Osteoblast (primary cell): ENCODE measurements around the gene QRFPR. TPM values are rescaled to one million over a fixed set of nuclear protein-coding genes. Genes with fewer than 3 reads are reported as not detected.

Experiments used
- DNase-seq: peaks from one replicate; pipeline ENCODE4 v3.0.0; 2011; ENCODE audit warnings: low spot score, mixed read lengths; ENCODE audit not compliant: insufficient read length; ENCODE audit errors: missing footprints
- H2AFZ ChIP-seq: 2 replicates; pipeline ENCODE4 v1.6.0; 2011; ENCODE audit warnings: mild to moderate bottlenecking, low read length
- H3K27ac ChIP-seq: 2 replicates; pipeline ENCODE4 v1.5.1; 2011; ENCODE audit warnings: mild to moderate bottlenecking, low read depth, low read length, moderate library complexity
- H3K27me3 ChIP-seq: 2 replicates; pipeline ENCODE4 v1.6.0; 2012; ENCODE audit warnings: mild to moderate bottlenecking, control low read depth, inconsistent platforms, low read length, moderate library complexity; ENCODE audit not compliant: insufficient read depth
- H3K36me3 ChIP-seq: 2 replicates; pipeline ENCODE4 v1.5.1; 2011; ENCODE audit warnings: mild to moderate bottlenecking, low read length, control low read depth, moderate library complexity; ENCODE audit not compliant: insufficient read depth
- H3K4me1 ChIP-seq: 2 replicates; pipeline ENCODE4 v1.5.1; 2011; ENCODE audit warnings: mild to moderate bottlenecking, low read length, control low read depth, moderate library complexity; ENCODE audit not compliant: insufficient read depth
- H3K4me2 ChIP-seq: 2 replicates; pipeline ENCODE4 v1.6.0; 2011; ENCODE audit warnings: mild to moderate bottlenecking, low read length; ENCODE audit not compliant: insufficient read depth
- H3K4me3 ChIP-seq: fragments of 200-600 bp; sonication (generic); 3 replicates; pipeline ENCODE4 v1.5.1; 2012; ENCODE audit warnings: mild to moderate bottlenecking, low read length, inconsistent platforms; ENCODE audit not compliant: insufficient read depth
- H3K79me2 ChIP-seq: 2 replicates; pipeline ENCODE4 v1.6.0; 2012; ENCODE audit warnings: mild to moderate bottlenecking, low read length, control low read depth, inconsistent platforms; ENCODE audit not compliant: insufficient read depth
- H3K9me3 ChIP-seq: 2 replicates; pipeline ENCODE4 v1.5.1; 2011; ENCODE audit warnings: low read depth, low read length, control low read depth
- H4K20me1 ChIP-seq: 2 replicates; pipeline ENCODE4 v1.6.0; 2012; ENCODE audit warnings: mild to moderate bottlenecking, low read length, control low read depth; ENCODE audit not compliant: insufficient read depth
- CTCF ChIP-seq: IDR thresholded peaks from 2 replicates; pipeline ENCODE4 v1.5.1; 2011; ENCODE audit warnings: mild to moderate bottlenecking, low read depth, low read length, moderate library complexity; ENCODE audit errors: extremely low read depth
- total RNA-seq: library from RNA; depleted of rRNA; stranded (reverse); fragments of >200 nt; gene quantifications from 2 replicates; pipeline ENCODE4 v1.2.3, GENCODE V29; 2012

Gene QRFPR
- total RNA-seq, 1 donor: not detected

- no peak for TF ChIP-seq CTCF
- DNase-seq: no peak
- Histone ChIP-seq H3K27ac (no peak overlapping the region), H3K79me2 (no peaks in the 10 kb centered on the region), H3K4me3 (no peak overlapping the region), H4K20me1 (no peaks in the 10 kb centered on the region), H3K4me1 (no peaks in the 10 kb centered on the region), H3K4me2 (no peak overlapping the region), H2AFZ (no peak overlapping the region), H3K27me3 (peaks cover 8% of the 10 kb centered on the region), H3K9me3 (no peaks in the 10 kb centered on the region), H3K36me3 (no peaks in the 10 kb centered on the region)
These were observed 9.5 kb upstream of the QRFPR start for GRCh38 chr4:121390335-121390734.

- TF ChIP-seq CTCF: no peak
- no peak overlapping the region for H2AFZ ChIP-seq
- no peak for DNase-seq
These were observed 1.5 kb downstream of the QRFPR start for GRCh38 chr4:121379276-121379675.

GRCh38 chr4:121377076-121377475 is 3.7 kb downstream of the QRFPR start:
- Histone ChIP-seq H2AFZ (no peak overlapping the region), H4K20me1 (no peaks in the 10 kb centered on the region), H3K9me3 (no peaks in the 10 kb centered on the region), H3K4me3 (no peak overlapping the region), H3K36me3 (no peaks in the 10 kb centered on the region), H3K4me1 (no peaks in the 10 kb centered on the region), H3K27ac (no peak overlapping the region), H3K79me2 (no peaks in the 10 kb centered on the region), H3K4me2 (no peak overlapping the region), H3K27me3 (peaks cover 54% of the 10 kb centered on the region)
- no peak for DNase-seq
- no peak for TF ChIP-seq CTCF

More at GRCh38 chr4:121379276-121379675, 1.5 kb downstream of the QRFPR start:
- Histone ChIP-seq H3K4me3 (no peak overlapping the region), H3K27me3 (peaks cover 56% of the 10 kb centered on the region), H3K4me2 (no peak overlapping the region), H4K20me1 (no peaks in the 10 kb centered on the region), H3K36me3 (no peaks in the 10 kb centered on the region), H3K27ac (no peak overlapping the region), H3K4me1 (no peaks in the 10 kb centered on the region), H3K9me3 (no peaks in the 10 kb centered on the region), H3K79me2 (no peaks in the 10 kb centered on the region)

- Histone ChIP-seq H3K27ac (no peak overlapping the region), H3K4me1 (no peaks in the 10 kb centered on the region), H3K4me2 (no peak overlapping the region), H3K9me3 (no peaks in the 10 kb centered on the region), H3K79me2 (no peaks in the 10 kb centered on the region), H3K4me3 (no peak overlapping the region), H3K27me3 (peaks cover 49% of the 10 kb centered on the region), H2AFZ (no peak overlapping the region), H4K20me1 (no peaks in the 10 kb centered on the region), H3K36me3 (no peaks in the 10 kb centered on the region)
- no peak for TF ChIP-seq CTCF
- no peak for DNase-seq
These were observed 4.3 kb downstream of the QRFPR start for GRCh38 chr4:121376556-121376955.
